CD4-positive, alpha-beta T cell treated with Interleukin-6 at 100 ng/mL for 8 hours (primary cell): ENCODE data around the gene TMEM8B.

ENCODE experiments used
- DNase-seq: peaks from one replicate; pipeline ENCODE4 v3.0.0-alpha.2; 2020; ENCODE audit warnings: mixed read lengths, low spot score

TMEM8B gene

DNA sequence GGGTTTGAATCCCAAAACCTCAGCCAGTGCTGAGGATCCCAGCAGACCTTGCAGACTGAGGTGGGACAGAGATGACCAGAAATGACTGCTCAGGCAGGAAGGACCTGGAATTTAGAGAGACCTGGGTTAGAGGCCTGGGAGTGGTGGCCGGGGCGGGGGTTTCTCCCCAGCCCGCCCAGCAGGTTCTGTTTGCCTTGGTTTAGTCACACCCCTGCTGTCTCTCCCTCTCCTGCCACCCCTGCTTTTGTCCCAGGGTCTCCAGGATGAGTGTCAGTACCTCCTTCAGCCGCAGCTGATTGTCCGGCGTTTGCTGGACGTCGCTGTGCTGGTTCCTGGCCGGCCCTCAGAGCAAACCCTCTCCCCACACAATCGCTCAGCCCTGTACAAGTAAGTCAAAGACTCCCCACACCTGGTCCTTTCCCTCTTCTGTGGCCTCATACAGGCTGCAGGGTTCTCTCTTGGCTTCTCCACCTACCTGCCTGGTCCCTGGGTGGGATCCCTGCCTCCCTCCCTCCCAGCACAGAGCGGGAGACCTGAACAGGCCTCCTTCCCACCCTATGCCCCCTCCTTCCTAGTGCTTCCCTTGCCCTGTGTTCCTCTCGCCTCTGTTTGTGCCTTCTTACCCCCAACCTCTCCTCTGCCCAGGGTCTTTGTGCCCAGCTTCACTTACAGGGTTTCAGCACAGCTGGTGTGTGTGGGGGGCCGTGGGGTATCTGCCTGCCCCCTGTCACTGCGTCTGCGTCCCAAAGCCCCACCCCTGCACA is 12.0 kb downstream of the TMEM8B start:
- no peak for DNase-seq

GRCh38 chr9:35841645-35841900 is 12.5 kb downstream of the TMEM8B start:
- DNase-seq: no peak

DNA sequence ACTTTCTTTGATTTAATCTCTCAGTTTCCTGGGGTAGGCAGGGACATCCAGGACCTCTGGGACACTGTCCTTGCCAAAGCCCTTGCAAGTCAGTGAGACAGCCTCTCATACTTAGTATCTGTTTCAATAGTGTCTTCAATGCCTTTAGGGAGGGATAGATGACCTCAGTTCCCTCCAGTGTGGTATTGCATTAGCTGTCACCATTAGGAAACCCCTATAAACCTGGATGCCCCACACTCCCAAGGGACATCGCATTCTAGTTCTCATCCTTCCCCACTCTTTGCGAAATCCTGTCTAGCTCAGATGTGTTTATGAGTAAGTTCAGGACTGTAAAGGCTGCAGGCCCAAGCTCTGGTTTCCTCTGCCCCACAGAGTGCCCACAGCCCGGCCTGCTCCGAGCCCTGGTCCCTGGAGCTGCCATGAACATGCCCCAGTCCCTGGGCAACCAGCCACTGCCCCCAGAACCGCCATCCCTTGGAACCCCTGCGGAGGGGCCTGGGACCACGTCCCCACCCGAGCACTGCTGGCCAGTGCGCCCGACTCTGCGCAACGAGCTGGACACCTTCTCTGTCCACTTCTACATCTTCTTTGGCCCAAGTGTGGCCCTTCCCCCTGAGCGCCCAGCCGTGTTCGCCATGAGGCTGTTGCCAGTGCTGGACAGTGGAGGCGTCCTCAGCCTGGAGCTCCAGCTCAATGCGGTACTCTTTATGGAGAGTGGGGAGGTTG is 13.2 kb downstream of the TMEM8B start:
- DNase-seq: no peak

GRCh38 chr9:35842795-35843194 is 13.8 kb downstream of the TMEM8B start:
- DNase-seq: no peak

DNA sequence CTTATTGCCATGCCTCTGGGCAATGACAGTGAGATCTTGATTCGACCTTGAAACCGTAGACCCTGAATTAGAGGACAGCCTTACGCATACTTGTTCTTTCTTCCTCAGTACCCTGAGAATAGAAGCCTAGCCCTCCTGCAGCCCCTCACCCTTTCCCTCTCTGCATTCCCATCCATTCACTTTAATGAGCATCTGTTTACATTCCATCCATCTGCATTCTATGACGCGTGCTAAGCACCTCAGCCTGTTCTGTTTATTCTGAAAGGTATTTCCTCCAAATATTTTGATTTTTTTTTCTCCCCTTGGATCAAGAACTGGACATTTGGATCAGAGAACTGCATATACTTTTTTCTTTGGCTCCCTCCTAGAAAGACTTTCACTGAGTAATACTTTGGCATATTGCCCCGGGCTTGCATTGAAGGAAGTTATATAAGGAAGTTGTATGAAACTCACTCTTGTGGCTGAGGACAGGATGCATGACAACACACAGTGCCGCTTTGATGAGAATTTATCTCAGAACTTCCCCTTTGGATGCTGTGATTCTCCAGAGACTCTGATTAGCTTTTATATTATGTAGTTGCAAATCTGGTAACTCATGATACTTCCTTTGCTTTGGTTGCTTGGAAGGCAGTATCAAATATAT is 15.7 kb downstream of the TMEM8B start:
- peak; percentile 64 for DNase-seq

DNA sequence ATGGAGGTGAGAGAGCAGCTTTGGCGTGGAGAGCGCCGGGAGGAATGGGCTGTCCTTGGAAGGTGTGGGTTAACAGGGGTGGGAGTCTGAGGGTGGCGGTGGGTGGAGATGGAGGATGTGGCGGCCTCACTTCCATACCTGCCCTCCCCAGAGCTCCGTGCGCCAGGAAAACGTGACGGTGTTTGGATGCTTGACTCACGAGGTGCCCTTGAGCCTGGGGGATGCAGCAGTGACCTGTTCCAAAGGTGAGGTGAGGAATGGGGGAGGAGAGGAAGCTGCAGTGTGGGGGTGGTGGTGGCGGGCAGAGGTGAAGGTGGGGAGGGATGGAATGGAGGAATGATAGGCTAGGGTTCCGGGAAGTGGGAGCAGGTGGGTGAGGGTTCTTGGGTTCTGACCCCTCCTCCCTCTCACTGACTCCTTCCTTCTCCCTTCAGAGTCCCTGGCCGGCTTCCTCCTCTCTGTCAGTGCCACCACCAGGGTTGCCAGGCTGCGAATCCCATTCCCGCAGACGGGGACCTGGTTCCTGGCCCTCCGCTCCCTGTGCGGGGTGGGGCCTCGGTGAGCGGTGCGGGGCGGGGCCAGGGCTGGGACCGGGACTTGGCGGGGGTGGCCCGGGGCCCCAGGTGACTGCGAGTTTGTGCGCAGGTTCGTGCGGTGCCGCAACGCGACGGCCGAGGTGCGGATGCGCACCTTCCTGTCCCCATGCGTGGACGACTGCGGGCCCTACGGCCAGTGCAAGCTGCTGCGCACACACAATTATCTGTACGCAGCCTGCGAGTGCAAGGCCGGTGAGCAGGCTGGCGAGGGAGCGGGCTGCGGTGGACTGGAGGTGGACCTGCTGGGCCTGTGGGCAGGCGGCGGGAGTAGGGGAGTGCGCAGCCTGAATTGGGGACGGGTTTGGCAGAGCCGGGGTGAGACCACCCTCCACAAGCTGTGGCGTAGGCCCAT is 17.1 kb downstream of the TMEM8B start:
- no peak for DNase-seq

DNA sequence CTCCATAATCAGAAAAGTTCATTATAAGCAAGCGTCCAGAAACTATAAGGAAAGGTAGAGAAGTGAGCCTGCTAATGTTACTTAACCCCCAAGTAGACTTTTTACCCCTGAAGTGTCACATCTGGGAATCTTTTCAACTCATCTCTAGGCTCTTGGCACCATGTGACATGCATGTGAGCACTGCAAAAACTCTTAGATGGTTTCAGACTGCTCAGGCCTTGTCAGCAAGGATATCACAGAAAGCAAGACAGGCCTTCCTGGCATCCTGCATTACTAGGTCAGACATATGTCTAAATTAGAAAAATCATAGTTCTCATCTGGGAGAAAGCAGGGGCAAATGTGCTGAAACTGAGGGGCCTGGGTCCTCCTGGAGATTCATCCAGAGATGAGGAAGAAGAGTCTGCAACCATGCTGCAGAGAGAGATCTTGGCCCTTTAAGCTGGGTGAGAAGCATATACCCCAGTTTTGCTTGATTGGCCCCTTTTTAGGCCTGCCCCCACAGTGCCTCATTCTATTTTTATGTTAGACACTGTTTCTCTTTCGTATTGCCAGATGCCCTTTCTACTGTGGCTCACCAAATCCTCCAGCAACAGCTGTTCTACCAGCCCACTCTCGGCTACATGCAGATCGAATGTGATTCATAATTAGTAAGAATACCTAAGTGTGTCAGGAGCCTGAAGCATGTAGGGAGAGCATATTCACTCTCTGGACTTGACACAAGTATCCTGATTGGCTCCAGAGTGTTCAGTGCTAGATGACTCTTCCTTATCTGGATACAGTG is 19.0 kb downstream of the TMEM8B start:
- DNase-seq: no peak

- DNase-seq: no peak
Measured at GRCh38 chr9:35852267-35852815, 23.3 kb downstream of the TMEM8B start.

DNA sequence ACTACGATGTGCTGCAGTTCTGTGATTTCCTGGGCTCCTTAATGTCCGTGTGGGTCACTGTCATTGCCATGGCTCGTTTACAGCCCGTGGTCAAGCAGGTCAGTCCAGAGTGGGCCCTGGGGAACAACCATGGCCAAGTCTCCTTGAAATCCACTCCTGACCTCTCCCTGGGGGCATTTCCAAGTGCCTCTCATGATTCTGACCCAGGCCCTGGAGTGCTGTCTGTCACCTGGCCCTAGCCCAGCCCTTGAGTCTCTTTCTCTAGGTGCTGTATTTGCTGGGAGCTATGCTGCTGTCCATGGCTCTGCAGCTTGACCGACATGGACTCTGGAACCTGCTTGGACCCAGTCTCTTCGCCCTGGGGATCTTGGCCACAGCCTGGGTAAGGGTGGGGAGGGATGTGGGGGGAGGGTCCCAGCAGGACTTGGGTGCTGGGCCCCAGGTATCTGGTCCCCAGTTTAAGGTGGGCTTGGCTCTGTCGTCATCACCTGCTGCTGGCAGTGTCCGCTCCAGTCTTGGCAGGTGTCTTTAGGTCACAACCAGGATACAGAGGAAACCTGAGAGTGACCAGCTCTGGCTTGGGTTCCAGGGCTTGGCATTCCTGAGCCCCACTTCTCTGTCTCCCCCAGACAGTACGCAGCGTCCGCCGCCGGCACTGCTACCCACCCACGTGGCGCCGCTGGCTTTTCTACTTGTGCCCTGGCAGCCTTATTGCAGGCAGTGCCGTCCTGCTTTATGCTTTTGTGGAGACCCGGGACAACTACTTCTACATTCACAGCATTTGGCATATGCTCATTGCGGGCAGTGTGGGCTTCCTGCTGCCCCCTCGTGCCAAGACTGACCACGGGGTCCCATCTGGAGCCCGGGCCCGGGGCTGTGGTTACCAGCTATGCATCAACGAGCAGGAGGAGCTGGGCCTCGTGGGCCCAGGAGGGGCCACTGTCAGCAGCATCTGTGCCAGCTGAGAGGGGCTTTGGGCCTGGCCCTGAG is 24.1 kb downstream of the TMEM8B start:
- no peak for DNase-seq

GRCh38 chr9:35854091-35854762 is 25.2 kb downstream of the TMEM8B start:
- no peak for DNase-seq

- no peak for DNase-seq
Measured at GRCh38 chr9:35856206-35856605, 27.2 kb downstream of the TMEM8B start.

GRCh38 chr9:35856882-35857281 is 27.9 kb downstream of the TMEM8B start:
- DNase-seq: no peak

DNA sequence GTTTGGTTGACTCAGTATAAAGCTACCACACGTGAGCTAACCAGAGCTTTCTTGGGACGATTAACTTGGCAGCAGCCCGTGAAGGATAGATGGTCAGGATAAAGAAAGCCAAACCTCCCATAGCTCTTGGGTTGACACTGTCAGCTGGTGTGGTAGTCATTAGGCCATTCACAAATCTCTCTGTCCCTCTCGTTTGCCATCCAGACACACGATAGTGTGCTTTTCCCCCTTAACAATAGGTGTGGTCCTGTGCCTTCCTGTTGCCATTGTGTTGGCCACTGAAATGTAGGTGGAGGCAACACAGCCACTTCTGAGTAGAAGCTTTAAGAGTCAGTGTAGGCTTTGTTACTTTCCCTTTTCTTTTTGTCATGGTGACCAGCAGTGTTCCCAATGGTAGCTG is 29.4 kb downstream of the TMEM8B start:
- no peak for DNase-seq

GRCh38 chr9:35859310-35859989 is 30.4 kb downstream of the TMEM8B start:
- DNase-seq: no peak

DNA sequence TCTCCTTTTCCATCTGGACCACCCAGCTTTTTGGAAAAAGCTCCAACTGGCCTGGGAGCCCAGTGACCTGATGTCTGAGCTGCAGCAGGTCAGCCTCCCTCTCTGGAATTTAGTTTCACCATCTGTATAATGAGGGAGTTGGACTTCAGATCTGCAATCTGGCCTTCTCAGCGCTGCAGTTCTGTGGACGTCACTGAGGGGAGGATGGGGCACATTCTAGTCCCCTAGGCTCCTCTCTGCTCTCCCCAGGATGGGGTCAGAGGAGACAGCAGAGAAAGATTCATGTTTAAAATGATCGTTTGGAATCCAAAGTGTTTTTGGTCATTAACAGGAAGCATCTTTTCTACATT is 30.9 kb downstream of the TMEM8B start:
- no peak for DNase-seq

GRCh38 chr9:35861161-35861897 is 32.3 kb downstream of the TMEM8B start:
- DNase-seq: no peak

DNA sequence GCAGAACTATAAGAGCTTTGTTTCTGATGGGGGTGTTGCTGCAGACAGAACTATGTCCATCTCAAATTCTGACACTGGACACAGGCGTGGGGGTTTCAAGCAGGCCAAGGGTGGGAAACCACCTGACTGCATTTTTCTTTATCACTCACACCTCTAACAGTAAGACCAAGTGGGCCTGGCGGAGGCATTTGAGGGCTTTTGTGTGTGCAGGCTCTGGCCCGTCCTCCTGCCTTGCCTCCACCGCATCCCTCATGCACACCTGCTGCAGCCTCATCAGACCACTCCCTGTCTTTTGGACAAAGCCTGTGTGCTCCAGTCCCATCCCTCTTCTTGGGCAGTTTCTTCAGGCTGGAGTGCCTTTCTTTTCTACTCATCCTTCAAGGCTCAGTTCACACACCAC is 33.3 kb downstream of the TMEM8B start:
- no peak for DNase-seq

DNA sequence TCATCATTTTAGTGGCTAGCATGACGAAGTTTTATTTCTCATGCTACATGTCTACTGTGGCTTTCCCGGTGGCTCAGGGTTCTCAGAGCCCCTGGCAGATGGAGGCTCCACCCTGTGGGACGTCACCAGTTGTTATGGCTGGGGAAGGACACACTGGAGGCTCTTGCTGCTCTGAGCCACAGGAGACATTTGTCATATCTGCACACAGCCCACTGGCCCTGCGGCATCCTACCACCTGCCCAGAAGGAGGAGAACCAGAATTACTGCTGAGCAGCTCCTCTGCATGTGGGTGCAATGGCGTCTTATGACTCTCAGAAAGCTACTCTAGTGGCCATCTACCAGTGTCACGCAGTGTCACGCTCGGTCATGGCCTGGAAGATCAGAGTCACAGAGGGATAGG is 34.6 kb downstream of the TMEM8B start:
- no peak for DNase-seq
